Activated naive CD8-positive, alpha-beta T cell treated with anti-CD3 and anti-CD28 coated beads, Interleukin-2, amount 50 U/mL, for 16 hours (primary cell): ENCODE results near the gene TCERG1L.
"Not testable (repeated sequence)": the region's sequence is repeated elsewhere in the genome, so short reads cannot be mapped to it uniquely, and the experiment has no call there.

Experiments used
- DNase-seq: peaks from one replicate; pipeline ENCODE4 v3.0.0-alpha.2; 2020; ENCODE audit warnings: low read depth, low spot score

Gene TCERG1L

GRCh38 chr10:131145756-131146155 is 165.8 kb downstream of the TCERG1L start:
- DNase-seq = no peak

GRCh38 chr10:131144711-131145375 is 166.7 kb downstream of the TCERG1L start:
- DNase-seq = no peak

- DNase-seq = no peak
Measured at GRCh38 chr10:131144196-131144595, 167.3 kb downstream of the TCERG1L start.

- DNase-seq = no peak
Measured at GRCh38 chr10:131143425-131144165, 167.9 kb downstream of the TCERG1L start.

- no peak for DNase-seq
Measured at GRCh38 chr10:131142517-131143380, 168.8 kb downstream of the TCERG1L start.

- DNase-seq = no peak
Measured at GRCh38 chr10:131141645-131142516, 169.6 kb downstream of the TCERG1L start.

GRCh38 chr10:131141207-131141606 is 170.3 kb downstream of the TCERG1L start:
- DNase-seq = no peak

GRCh38 chr10:131140606-131141005 is 170.9 kb downstream of the TCERG1L start:
- DNase-seq = no peak

- DNase-seq = no peak
Measured at GRCh38 chr10:131137223-131137622, 174.3 kb downstream of the TCERG1L start.

GRCh38 chr10:131136336-131136735 is 175.2 kb downstream of the TCERG1L start:
- DNase-seq = not testable (repeated sequence)

GRCh38 chr10:131135716-131136115 is 175.8 kb downstream of the TCERG1L start:
- no peak for DNase-seq

GRCh38 chr10:131134651-131135050 is 176.9 kb downstream of the TCERG1L start:
- no peak for DNase-seq

- DNase-seq = no peak
Measured at GRCh38 chr10:131134001-131134576, 177.4 kb downstream of the TCERG1L start.

GRCh38 chr10:131132681-131133080 is 178.8 kb downstream of the TCERG1L start:
- DNase-seq = no peak

- no peak for DNase-seq
Measured at GRCh38 chr10:131131726-131132591, 179.6 kb downstream of the TCERG1L start.

GRCh38 chr10:131130025-131130424 is 181.5 kb downstream of the TCERG1L start:
- DNase-seq = no peak

GRCh38 chr10:131129544-131129943 is 182.0 kb downstream of the TCERG1L start:
- no peak for DNase-seq

- DNase-seq = no peak
Measured at GRCh38 chr10:131128731-131129130, 182.8 kb downstream of the TCERG1L start.

- no peak for DNase-seq
Measured at GRCh38 chr10:131127610-131128009, 183.9 kb downstream of the TCERG1L start.

- DNase-seq = no peak
Measured at GRCh38 chr10:131127138-131127589, 184.4 kb downstream of the TCERG1L start.
